IMR-90 (cell line): ENCODE measurements around the gene CRABP1. TPM values are rescaled to one million over a fixed set of nuclear protein-coding genes. Genes with fewer than 3 reads are reported as not detected.

ENCODE experiments used
- ATAC-seq: fragments of 200-7000 bp; cut with Tn5 transposase; 2 replicates; pipeline ENCODE4 v1.9.1; 2020; ENCODE audit warnings: low read depth, mild to moderate bottlenecking, moderate library complexity
- BruUV-seq: library from RNA; stranded (reverse); fragments of 400-500 nt; replicated peaks from 2 replicates; lab custom pipeline; 2021; lab: Mats Ljungman, UMichigan
- CTCF ChIA-PET: fragments of 300-600 bp; formaldehyde crosslinking; extraction: SDS; loops from one replicate; lab custom pipeline; 2021; ENCODE audit warnings: antibody characterized with exemption; lab: Yijun Ruan, JAX
- POLR2A ChIA-PET: fragments of 300-600 bp; sonication (Branson Sonifier 250); formaldehyde crosslinking; loops from one replicate; lab custom pipeline; 2022; ENCODE audit warnings: antibody characterized with exemption; ENCODE audit not compliant: unreplicated experiment; lab: Charles Lee
- DNase-seq: peaks from one replicate; pipeline ENCODE4 v3.0.0; 2013
- H2AFZ ChIP-seq: replicated peaks from 2 replicates; pipeline ENCODE3; 2013; ENCODE audit warnings: low read length, mild to moderate bottlenecking; ENCODE audit not compliant: poor library complexity
- H2AK5ac ChIP-seq: 2 replicates; pipeline ENCODE4 v1.6.1; 2013; ENCODE audit warnings: low read depth, low read length, inconsistent platforms
- H2AK9ac ChIP-seq: replicated peaks from 2 replicates; pipeline ENCODE3; 2013; ENCODE audit warnings: mild to moderate bottlenecking, low read depth, low read length, moderate library complexity; ENCODE audit not compliant: poor library complexity
- H2BK120ac ChIP-seq: 2 replicates; pipeline ENCODE4 v1.6.1; 2013; ENCODE audit warnings: low read depth, low read length, inconsistent platforms
- H2BK15ac ChIP-seq: 3 replicates; pipeline ENCODE4 v1.6.1; 2013; ENCODE audit warnings: low read depth, low read length, inconsistent platforms
- H2BK20ac ChIP-seq: 2 replicates; pipeline ENCODE4 v1.6.1; 2013; ENCODE audit warnings: low read depth, mild to moderate bottlenecking, inconsistent platforms, low read length, moderate library complexity
- H2BK5ac ChIP-seq: 2 replicates; pipeline ENCODE4 v1.6.1; 2013; ENCODE audit warnings: mild to moderate bottlenecking, low read depth, low read length, inconsistent platforms; ENCODE audit not compliant: poor library complexity, severe bottlenecking
- H3K14ac ChIP-seq: replicated peaks from 2 replicates; pipeline ENCODE4 v1.6.1; 2013; ENCODE audit warnings: low read depth, low read length, inconsistent platforms
- H3K18ac ChIP-seq: 2 replicates; pipeline ENCODE4 v1.6.1; 2013; ENCODE audit warnings: low read depth, low read length, control low read depth
- H3K23ac ChIP-seq: 2 replicates; pipeline ENCODE4 v1.6.1; 2013; ENCODE audit warnings: low read depth, low read length, inconsistent platforms
- H3K27ac ChIP-seq: 2 replicates; pipeline ENCODE4 v1.5.1; 2013; ENCODE audit warnings: mild to moderate bottlenecking, control low read depth, low read length; ENCODE audit not compliant: insufficient read depth
- H3K27me3 ChIP-seq: 2 replicates; pipeline ENCODE4 v1.6.1; 2013; ENCODE audit warnings: low read length; ENCODE audit not compliant: control insufficient read depth, insufficient read depth
- H3K36me3 ChIP-seq: 2 replicates; pipeline ENCODE4 v1.6.1; 2013; ENCODE audit warnings: low read length, mixed read lengths; ENCODE audit not compliant: control insufficient read depth, insufficient read depth
- H3K4ac ChIP-seq: 2 replicates; pipeline ENCODE4 v1.6.1; 2013; ENCODE audit warnings: low read depth, low read length, inconsistent platforms
- H3K4me1 ChIP-seq: 2 replicates; pipeline ENCODE4 v1.6.1; 2013; ENCODE audit warnings: low read length, mixed read lengths; ENCODE audit not compliant: control insufficient read depth, insufficient read depth
- H3K4me2 ChIP-seq: 2 replicates; pipeline ENCODE4 v1.6.1; 2013; ENCODE audit warnings: low read depth, mild to moderate bottlenecking, control low read depth, low read length, moderate library complexity
- H3K4me3 ChIP-seq: 2 replicates; pipeline ENCODE4 v1.5.1; 2013; ENCODE audit warnings: low read depth, mild to moderate bottlenecking, control low read depth, low read length, moderate library complexity; ENCODE audit not compliant: insufficient read depth
- H3K56ac ChIP-seq: 2 replicates; pipeline ENCODE4 v1.6.1; 2013; ENCODE audit warnings: low read length, inconsistent platforms; ENCODE audit not compliant: insufficient read depth; ENCODE audit errors: extremely low read depth
- H3K79me1 ChIP-seq, 2 experiments: 2 replicates each; pipeline ENCODE4 v1.6.1; 2013; ENCODE audit warnings: low read length in 2 of 2, inconsistent platforms in 1 of 2, low read depth in 1 of 2
- H3K9ac ChIP-seq: 2 replicates; pipeline ENCODE4 v1.6.1; 2013; ENCODE audit warnings: low read depth, low read length, control low read depth
- H3K9me1 ChIP-seq: 2 replicates; pipeline ENCODE4 v1.6.1; 2013; ENCODE audit warnings: low read length, inconsistent platforms; ENCODE audit not compliant: insufficient read depth
- H3K9me3 ChIP-seq: 2 replicates; pipeline ENCODE4 v1.6.1; 2013; ENCODE audit warnings: low read length; ENCODE audit not compliant: control insufficient read depth, insufficient read depth
- H4K20me1 ChIP-seq: 2 replicates; pipeline ENCODE4 v1.6.1; 2013; ENCODE audit warnings: low read length, inconsistent platforms; ENCODE audit not compliant: insufficient read depth
- H4K5ac ChIP-seq: 2 replicates; pipeline ENCODE4 v1.6.1; 2013; ENCODE audit warnings: mild to moderate bottlenecking, low read depth, low read length, control low read depth
- H4K8ac ChIP-seq, 2 experiments: 2 replicates each; pipeline ENCODE4 v1.6.1; 2013; ENCODE audit warnings: low read depth in 2 of 2, low read length in 2 of 2, control low read depth in 1 of 2, inconsistent platforms in 1 of 2
- H4K91ac ChIP-seq: 2 replicates; pipeline ENCODE4 v1.6.1; 2013; ENCODE audit warnings: low read depth, low read length, inconsistent platforms; ENCODE audit not compliant: insufficient read depth
- BHLHE40 ChIP-seq: fragments of 150-350 bp; IDR thresholded peaks from 2 replicates; pipeline ENCODE4 v1.6.1; 2016; ENCODE audit warnings: mild to moderate bottlenecking, low read depth, low read length
- CEBPB ChIP-seq: IDR thresholded peaks from 2 replicates; pipeline ENCODE4 v1.6.1; 2012; ENCODE audit warnings: low read depth, low read length, improper control_type of control experiment
- CHD1 ChIP-seq: IDR thresholded peaks from 2 replicates; pipeline ENCODE4 v1.6.1; 2012; ENCODE audit warnings: low read depth, low read length, improper control_type of control experiment
- CTCF ChIP-seq: conservative IDR thresholded peaks from 2 replicates; pipeline ENCODE4 v1.5.1; 2012; ENCODE audit warnings: mild to moderate bottlenecking, low read depth, low read length, improper control_type of control experiment
- ELK1 ChIP-seq: fragments of 150-350 bp; IDR thresholded peaks from 2 replicates; pipeline ENCODE4 v1.6.1; 2016; ENCODE audit warnings: low read depth, mild to moderate bottlenecking, low read length, moderate library complexity, borderline replicate concordance
- FOS ChIP-seq: fragments of 150-350 bp; IDR thresholded peaks from 2 replicates; pipeline ENCODE4 v1.6.1; 2016; ENCODE audit warnings: low read depth, low read length
- MAFK ChIP-seq: IDR thresholded peaks from 2 replicates; pipeline ENCODE4 v1.6.1; 2012; ENCODE audit warnings: low read depth, low read length, improper control_type of control experiment
- MAZ ChIP-seq: IDR thresholded peaks from 2 replicates; pipeline ENCODE4 v1.6.1; 2012; ENCODE audit warnings: low read depth, mild to moderate bottlenecking, low read length, improper control_type of control experiment, moderate library complexity, borderline replicate concordance
- MXI1 ChIP-seq: IDR thresholded peaks from 2 replicates; pipeline ENCODE4 v1.6.1; 2012; ENCODE audit warnings: low read depth, mild to moderate bottlenecking, low read length, moderate library complexity, borderline replicate concordance
- NFE2L2 ChIP-seq: fragments of 150-350 bp; IDR thresholded peaks from 2 replicates; pipeline ENCODE4 v1.6.1; 2016; ENCODE audit warnings: low read depth, mild to moderate bottlenecking, low read length
- POLR2A ChIP-seq: IDR thresholded peaks from 2 replicates; pipeline ENCODE4 v1.6.1; 2012; ENCODE audit warnings: mild to moderate bottlenecking, low read depth, low read length
- RAD21 ChIP-seq: IDR thresholded peaks from 2 replicates; pipeline ENCODE4 v1.6.1; 2012; ENCODE audit warnings: low read length, improper control_type of control experiment
- RCOR1 ChIP-seq: IDR thresholded peaks from 2 replicates; pipeline ENCODE4 v1.6.1; 2012; ENCODE audit warnings: mild to moderate bottlenecking, low read length, improper control_type of control experiment; ENCODE audit not compliant: insufficient replicate concordance
- RFX5 ChIP-seq: IDR thresholded peaks from 2 replicates; pipeline ENCODE4 v1.8.0; 2012; ENCODE audit warnings: low read depth, mild to moderate bottlenecking, low read length, moderate library complexity
- SMC3 ChIP-seq: fragments of 150-350 bp; IDR thresholded peaks from 2 replicates; pipeline ENCODE4 v1.6.1; 2016; ENCODE audit warnings: low read depth, mild to moderate bottlenecking, antibody characterized with exemption, low read length, moderate library complexity
- USF2 ChIP-seq: fragments of 150-350 bp; IDR thresholded peaks from 2 replicates; pipeline ENCODE4 v1.6.1; 2017; ENCODE audit warnings: mild to moderate bottlenecking, antibody characterized with exemption, low read length, low read depth
- WGBS, 2 experiments: methylation state at CpG; one replicate each; pipeline versions ENCODE4 v1.1.5 to v1.1.7; 2013; ENCODE audit warnings: missing lambda C conversion rate in 2 of 2; ENCODE audit not compliant: insufficient read length in 1 of 2; ENCODE audit errors: extremely low coverage in 2 of 2; 5-methylcytosine and 5-hydroxymethylcytosine counted together
- dilution Hi-C: fragments of 300-500 bp; cut with HindIII; formaldehyde crosslinking; loops from one replicate; pipeline ENCODE4 v1.14.3; 2018; ENCODE audit warnings: low sequenced_read_pairs; ENCODE audit not compliant: unreplicated experiment
- in situ Hi-C: fragments of 300-500 bp; cut with MboI; formaldehyde crosslinking; loops from 3 replicates; pipeline ENCODE4 v1.14.3; 2019; ENCODE audit warnings: low sequenced_read_pairs, inconsistent platforms, mixed read lengths
- intact Hi-C: fragments of 100-400 bp; cut with micrococcal nuclease; formaldehyde crosslinking; loops from 2 replicates; pipeline ENCODE4 v1.10.0; 2022
- polyA plus RNA-seq, 3 experiments: library from polyadenylated mRNA; depleted of rRNA; stranded (reverse); fragments of >200 nt; gene quantifications; 2 replicates each; pipeline ENCODE4 v1.2.3, GENCODE V29; 2012; ENCODE audit warnings: low replicate concordance in 1 of 3
- total RNA-seq: library from RNA; depleted of rRNA; stranded (reverse); fragments of >200 nt; gene quantifications from 2 replicates; pipeline ENCODE4 v1.2.3, GENCODE V29; 2012

The CRABP1 gene
- total and polyA plus RNA-seq, 2 of the 4 experiments (the other 2 are of a cell fraction), result not detected

- no peak overlapping the region for H4K5ac ChIP-seq
- no peak overlapping the region for H3K23ac ChIP-seq
- no peaks in the 10 kb centered on the region for H3K79me1 ChIP-seq
- no peak overlapping the region for H2AFZ ChIP-seq
- TF ChIP-seq FOS, result no peak
- TF ChIP-seq RFX5, result no peak
- TF ChIP-seq RAD21, result no peak
- no peak for TF ChIP-seq MXI1
- no peak for TF ChIP-seq CHD1
- TF ChIP-seq CTCF, result no peak
- no peak for TF ChIP-seq SMC3
- no peak for TF ChIP-seq MAFK
- no peak for TF ChIP-seq ELK1
- no peak for TF ChIP-seq USF2
- no peak for TF ChIP-seq POLR2A
- no peak for TF ChIP-seq CEBPB
- no peak for TF ChIP-seq RCOR1
- no peak for TF ChIP-seq MAZ
- TF ChIP-seq BHLHE40, result no peak
- no peak for TF ChIP-seq NFE2L2
- H2AK5ac ChIP-seq, result no peak overlapping the region
- H2BK20ac ChIP-seq, result no peak overlapping the region
- intact Hi-C loops, result no loop called here
- no TSS peak for BruUV-seq
- no peaks in the 10 kb centered on the region for H3K36me3 ChIP-seq
- H3K9me1 ChIP-seq, result peaks cover 4% of the 10 kb centered on the region
- no peak overlapping the region for H3K4me2 ChIP-seq
- ATAC-seq (no peak), DNase-seq (peak; percentile 17)
- ChIA-PET CTCF (interaction anchor here (0.5 kb wide), 1 partner anchor 114 kb away, joined by 3 read pairs; no protein-coding TSS in a partner anchor), POLR2A (no interaction called here)
- no peak overlapping the region for H3K9ac ChIP-seq
- no peak overlapping the region for H2BK15ac ChIP-seq
- H3K14ac ChIP-seq, result no peak overlapping the region
- no peak overlapping the region for H4K8ac ChIP-seq
- no peak overlapping the region for H3K4ac ChIP-seq
- peaks cover 30% of the 10 kb centered on the region for H3K27me3 ChIP-seq
- dilution Hi-C loops, result no loop called here
- H4K91ac ChIP-seq, result no peak overlapping the region
- in situ Hi-C loops, result no loop called here
- H3K4me1 ChIP-seq, result peaks cover 2% of the 10 kb centered on the region; the same call in 1 of the 2 replicates
- H3K9me3 ChIP-seq, result no peaks in the 10 kb centered on the region
- no peaks in the 10 kb centered on the region for H4K20me1 ChIP-seq
- no peak overlapping the region for H3K56ac ChIP-seq
- no peak overlapping the region for H3K4me3 ChIP-seq
- no peak overlapping the region for H3K27ac ChIP-seq
- no CpG with 5 or more reads among the region's 4 CpGs for WGBS, 2 experiments
- no peak overlapping the region for H2BK120ac ChIP-seq
- no peak overlapping the region for H2BK5ac ChIP-seq
- no peak overlapping the region for H3K18ac ChIP-seq
- H2AK9ac ChIP-seq, result no peak overlapping the region
Measured at GRCh38 chr15:78329625-78330024, 10.5 kb upstream of the CRABP1 start.
